GM21447 (cell line): Measurements from ENCODE around the gene PDLIM3.
"Not testable (repeated sequence)": the region's sequence is repeated elsewhere in the genome, so short reads cannot be mapped to it uniquely, and the experiment has no call there.

ENCODE experiments used
- ATAC-seq: cut with Tn5 transposase; IDR thresholded peaks from one replicate; pipeline ENCODE4 v1.9.1; 2021; ENCODE audit not compliant: unreplicated experiment

The PDLIM3 gene

GRCh38 chr4:185534866-185535611 is at the start of gene PDLIM3:
TSS of gene PDLIM3 (minus strand) at chr4:185535507. CDS start at chr4:185535434, 73 bp downstream.
- no peak for ATAC-seq

GRCh38 chr4:185583813-185584212 is 48.5 kb upstream of the PDLIM3 start:
- no peak for ATAC-seq

DNA sequence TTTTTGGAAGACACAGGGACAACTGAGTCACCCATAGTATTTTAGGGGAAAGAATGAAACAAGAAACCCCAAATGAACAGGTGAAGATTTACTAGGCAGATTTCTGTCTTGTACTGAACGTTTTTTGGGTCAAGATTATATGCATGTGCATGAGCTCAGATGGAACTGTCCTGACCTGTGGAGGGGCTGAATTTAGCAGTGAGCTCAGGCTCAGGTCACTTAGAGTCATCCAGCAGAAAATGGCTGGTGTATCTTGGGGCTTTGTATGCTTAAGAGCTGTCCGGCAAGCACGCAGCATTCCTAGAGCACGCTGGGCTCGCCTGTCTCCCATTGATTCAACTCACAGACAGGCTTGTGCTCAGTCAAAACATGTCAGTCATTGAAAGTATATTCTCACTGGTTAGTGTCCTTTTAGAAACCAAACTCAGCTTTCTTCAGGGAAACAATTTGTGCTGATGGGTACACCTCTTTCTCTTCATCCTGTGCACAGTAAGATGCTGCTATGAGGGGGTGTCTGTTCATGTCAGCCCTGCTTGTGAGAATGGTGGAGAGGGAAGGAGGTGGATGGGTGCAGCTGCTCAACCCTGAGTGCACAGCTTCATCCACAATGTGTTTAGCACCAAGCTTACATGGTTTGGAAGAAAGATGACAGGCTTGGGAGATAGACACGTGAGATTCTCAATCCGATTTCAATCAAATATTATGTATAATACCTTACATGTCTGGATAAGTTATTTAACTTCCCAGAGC is 47.5 kb upstream of the PDLIM3 start:
- no peak for ATAC-seq

GRCh38 chr4:185580699-185581098 is 45.4 kb upstream of the PDLIM3 start:
- ATAC-seq = no peak

DNA sequence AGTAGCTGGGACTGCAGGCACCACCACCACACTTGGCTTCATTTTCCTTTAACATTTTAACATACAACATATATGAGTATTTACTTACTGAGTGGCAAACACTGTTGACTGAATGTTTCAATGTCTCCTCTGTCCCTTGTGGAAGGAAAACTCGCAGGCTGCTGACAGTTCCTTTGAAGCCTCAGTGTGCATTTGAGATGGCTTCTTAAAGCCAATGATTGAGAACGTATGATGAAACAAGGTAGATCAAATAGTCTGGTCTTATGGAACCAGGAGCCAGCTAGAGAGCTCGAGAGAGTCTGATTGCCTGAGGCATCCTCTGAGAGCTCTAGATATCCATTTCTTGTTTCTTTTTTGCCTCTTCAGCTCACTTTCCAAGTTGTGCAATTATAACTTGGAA is 43.0 kb upstream of the PDLIM3 start:
- no peak for ATAC-seq

GRCh38 chr4:185576962-185577950 is 41.9 kb upstream of the PDLIM3 start:
- no peak for ATAC-seq

GRCh38 chr4:185576314-185576961 is 41.1 kb upstream of the PDLIM3 start:
- no peak for ATAC-seq

DNA sequence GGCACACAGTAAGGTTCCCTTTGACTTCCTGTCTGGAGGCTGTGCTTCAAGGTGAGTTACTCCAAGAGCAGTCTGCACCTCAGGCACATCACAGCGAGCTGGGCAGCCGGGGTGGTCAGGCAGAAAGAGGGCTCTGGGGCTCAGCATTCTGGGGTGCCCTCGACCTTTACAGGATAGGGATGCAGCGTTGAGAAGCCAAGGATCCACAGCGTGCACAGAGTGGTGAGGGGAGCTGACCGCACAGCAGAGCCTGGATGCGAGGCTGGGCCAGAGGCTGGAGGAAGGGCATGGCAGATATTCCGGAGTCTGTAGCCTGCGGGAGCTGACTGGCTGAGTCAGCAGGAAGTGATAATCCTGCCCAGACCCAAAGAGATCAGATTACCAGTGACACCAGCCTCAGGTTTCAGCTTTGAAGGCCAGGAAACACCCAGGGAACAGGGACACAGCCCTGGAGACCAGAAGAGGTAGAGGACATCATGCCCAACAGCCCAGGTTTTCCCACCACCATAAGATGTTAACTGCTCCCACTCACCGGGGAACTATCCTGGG is 38.4 kb upstream of the PDLIM3 start:
- no peak for ATAC-seq

GRCh38 chr4:185570727-185571126 is 35.4 kb upstream of the PDLIM3 start:
- no peak for ATAC-seq

DNA sequence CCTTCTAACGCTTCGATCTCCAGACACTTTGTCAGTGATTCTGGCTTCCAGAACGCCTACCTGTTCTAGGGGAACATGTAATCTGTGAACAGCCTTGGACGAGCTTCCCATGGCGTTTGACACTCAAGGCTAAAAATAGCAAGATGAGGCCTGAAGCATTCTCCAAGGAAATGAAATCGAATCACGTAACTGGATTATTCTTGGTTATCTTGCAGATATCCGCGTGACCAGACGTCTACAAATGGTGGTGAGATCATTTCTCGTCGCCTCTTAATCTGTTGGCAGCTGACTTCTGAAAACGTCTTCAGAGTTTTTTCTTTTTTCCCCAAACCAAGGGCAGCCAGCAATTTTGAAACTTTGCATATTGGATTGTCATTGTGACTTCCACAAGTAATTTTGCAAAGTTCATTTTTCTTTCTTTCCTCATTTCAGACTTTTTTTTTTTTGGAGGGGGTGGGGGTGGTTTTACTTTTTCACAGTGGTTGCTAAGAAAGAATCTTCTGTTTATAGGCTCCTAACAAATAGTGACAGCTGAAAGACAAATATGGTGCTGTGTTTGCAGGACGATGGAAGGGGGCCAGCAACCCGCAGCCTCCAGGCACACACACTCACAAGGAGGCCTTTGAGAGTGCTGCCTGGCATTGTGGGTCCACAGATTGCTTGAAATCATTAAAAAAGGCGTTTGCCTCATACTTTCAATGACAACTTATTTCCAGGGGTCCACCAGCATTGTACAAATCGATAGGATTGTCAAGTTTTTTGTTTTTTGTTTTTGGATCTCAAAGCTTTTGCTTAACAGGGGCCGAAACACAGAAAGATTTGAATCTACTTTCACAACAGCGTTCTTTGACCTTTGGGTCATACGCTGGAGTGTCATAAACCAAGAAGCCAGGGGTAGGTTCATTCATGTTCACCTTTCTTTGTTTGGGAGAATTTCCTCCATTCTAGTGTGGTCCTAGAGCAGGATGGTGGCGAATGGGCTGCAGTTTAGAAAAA is 32.4 kb upstream of the PDLIM3 start:
- ATAC-seq = no peak

- ATAC-seq = no peak
These were observed 31.7 kb upstream of the PDLIM3 start for GRCh38 chr4:185566972-185567371.

DNA sequence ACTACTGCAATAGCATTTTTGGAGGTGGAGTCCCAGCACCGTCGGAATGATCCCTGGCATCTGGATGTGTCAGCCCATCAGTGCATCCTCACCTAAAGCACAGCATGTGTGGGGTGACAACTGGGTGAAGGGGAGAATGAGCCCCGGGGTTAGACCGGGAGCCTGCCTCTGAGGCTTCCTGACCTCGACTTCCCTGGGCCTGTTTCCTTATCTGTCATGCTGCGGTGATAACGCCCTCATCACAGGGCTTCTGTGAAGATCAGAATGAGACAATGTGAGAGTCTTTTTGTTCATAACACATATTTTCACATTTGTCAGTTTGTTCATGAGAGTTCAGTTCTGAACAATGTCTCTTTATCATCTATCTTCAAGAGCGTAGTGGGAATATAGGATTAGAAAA is 31.1 kb upstream of the PDLIM3 start:
- no peak for ATAC-seq

- no peak for ATAC-seq
These were observed 30.4 kb upstream of the PDLIM3 start for GRCh38 chr4:185565696-185566095.

DNA sequence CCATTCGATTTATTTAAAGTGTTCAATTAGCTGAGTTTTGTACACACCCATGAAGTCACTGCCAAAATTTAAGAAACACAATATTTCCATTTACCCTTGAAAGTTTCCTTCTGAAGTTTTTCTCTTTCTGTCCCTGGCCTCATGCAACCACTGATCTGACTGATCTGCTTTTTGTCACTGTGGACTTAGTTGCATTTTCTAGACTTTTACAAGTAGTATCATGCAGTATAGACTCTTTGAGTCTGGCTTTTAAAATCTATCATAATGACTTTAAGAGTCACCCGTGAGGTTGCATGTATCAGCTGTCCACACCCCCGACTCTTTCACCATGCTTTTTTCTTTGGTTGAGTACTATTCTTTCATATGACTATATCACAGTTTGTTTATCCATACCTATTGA is 29.0 kb upstream of the PDLIM3 start:
- ATAC-seq = no peak

- no peak for ATAC-seq
These were observed 27.2 kb upstream of the PDLIM3 start for GRCh38 chr4:185562531-185562930.

DNA sequence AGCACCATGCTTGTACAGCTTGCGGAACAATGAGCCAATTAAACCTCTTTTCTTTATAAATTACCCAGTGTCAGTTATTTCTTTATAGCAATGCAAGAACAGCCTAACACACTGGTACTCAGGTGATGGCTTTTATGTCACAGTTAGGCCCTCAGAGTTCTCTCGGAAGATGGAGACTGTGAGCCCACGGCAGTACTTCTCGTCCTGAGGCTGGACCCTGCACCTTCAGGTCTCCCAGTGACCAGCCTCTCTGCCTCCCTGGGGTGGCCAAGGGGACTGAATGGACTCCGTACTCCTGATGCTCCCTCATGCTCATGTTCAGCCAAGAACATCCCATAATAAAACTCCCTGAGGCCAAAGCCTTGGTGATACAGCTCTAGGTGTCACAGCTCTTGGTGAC is 25.0 kb upstream of the PDLIM3 start:
- ATAC-seq = no peak

- ATAC-seq = no peak
These were observed 24.6 kb upstream of the PDLIM3 start for GRCh38 chr4:185559915-185560281.

GRCh38 chr4:185559251-185559914 is 24.1 kb upstream of the PDLIM3 start:
- ATAC-seq = not testable (repeated sequence)
